H9 (cell line): ENCODE results near the gene RNF213. TPM values are rescaled to one million over a fixed set of nuclear protein-coding genes. Genes with fewer than 3 reads are reported as not detected.

Experiments
- DNase-seq: peaks from one replicate; pipeline ENCODE4 v3.0.0-alpha.2; 2017
- H2AFZ ChIP-seq: one replicate; pipeline ENCODE4 v1.6.1; 2013; ENCODE audit warnings: mild to moderate bottlenecking, low read length, control low read depth, moderate library complexity
- H2AK5ac ChIP-seq: 2 replicates; pipeline ENCODE4 v1.6.1; 2013; ENCODE audit warnings: low read length, control low read depth, mixed read lengths; ENCODE audit not compliant: insufficient read length
- H2BK120ac ChIP-seq: one replicate; pipeline ENCODE4 v1.6.1; 2013; ENCODE audit warnings: low read depth, mild to moderate bottlenecking, low read length, control low read depth, inconsistent platforms; ENCODE audit not compliant: poor library complexity, severe bottlenecking
- H2BK12ac ChIP-seq: 2 replicates; pipeline ENCODE4 v1.6.1; 2013; ENCODE audit warnings: low read length, control low read depth, mixed read lengths, low read depth; ENCODE audit not compliant: insufficient read length
- H2BK15ac ChIP-seq: 2 replicates; pipeline ENCODE4 v1.6.1; 2013; ENCODE audit warnings: low read depth, low read length, control low read depth
- H2BK20ac ChIP-seq: one replicate; pipeline ENCODE4 v1.6.1; 2013; ENCODE audit warnings: low read depth, mild to moderate bottlenecking, low read length, control low read depth, inconsistent platforms; ENCODE audit not compliant: poor library complexity, severe bottlenecking
- H2BK5ac ChIP-seq: 2 replicates; pipeline ENCODE4 v1.6.1; 2013; ENCODE audit warnings: low read length, control low read depth, mixed read lengths; ENCODE audit not compliant: insufficient read length
- H3K14ac ChIP-seq: 2 replicates; pipeline ENCODE4 v1.6.1; 2013; ENCODE audit warnings: low read length, control low read depth; ENCODE audit not compliant: insufficient read depth
- H3K18ac ChIP-seq: 2 replicates; pipeline ENCODE4 v1.6.1; 2013; ENCODE audit warnings: low read depth, mild to moderate bottlenecking, mixed read lengths, low read length, control low read depth; ENCODE audit not compliant: insufficient read length
- H3K23ac ChIP-seq: 2 replicates; pipeline ENCODE4 v1.6.1; 2013; ENCODE audit warnings: low read length, control low read depth, mixed read lengths, low read depth; ENCODE audit not compliant: insufficient read length
- H3K23me2 ChIP-seq: 2 replicates; pipeline ENCODE4 v1.6.1; 2013; ENCODE audit warnings: low read depth, mild to moderate bottlenecking, mixed read lengths, low read length, control low read depth; ENCODE audit not compliant: insufficient read length, poor library complexity, severe bottlenecking
- H3K27ac ChIP-seq: 2 replicates; pipeline ENCODE4 v1.5.1; 2013; ENCODE audit warnings: low read length, control low read depth, mixed read lengths, low read depth; ENCODE audit not compliant: insufficient read length
- H3K27me3 ChIP-seq: 2 replicates; pipeline ENCODE4 v1.6.1; 2013; ENCODE audit warnings: low read length, control low read depth, inconsistent platforms; ENCODE audit not compliant: insufficient read depth
- H3K4ac ChIP-seq: 2 replicates; pipeline ENCODE4 v1.6.1; 2013; ENCODE audit warnings: low read depth, mild to moderate bottlenecking, control low read depth, inconsistent platforms, low read length, moderate library complexity
- H3K4me1 ChIP-seq: 2 replicates; pipeline ENCODE4 v1.6.1; 2013; ENCODE audit warnings: low read length, control low read depth, inconsistent platforms; ENCODE audit not compliant: insufficient read depth
- H3K4me2 ChIP-seq: 2 replicates; pipeline ENCODE4 v1.6.1; 2013; ENCODE audit warnings: low read length, control low read depth, mixed read lengths; ENCODE audit not compliant: insufficient read length, insufficient read depth
- H3K56ac ChIP-seq: 2 replicates; pipeline ENCODE4 v1.6.1; 2013; ENCODE audit warnings: low read depth, mild to moderate bottlenecking, mixed read lengths, low read length, control low read depth; ENCODE audit not compliant: insufficient read length
- H3K79me1 ChIP-seq: 2 replicates; pipeline ENCODE4 v1.6.1; 2013; ENCODE audit warnings: low read depth, mild to moderate bottlenecking, moderate library complexity, low read length, control low read depth, inconsistent platforms; ENCODE audit not compliant: insufficient read depth, poor library complexity, severe bottlenecking
- H3K79me2 ChIP-seq: 2 replicates; pipeline ENCODE4 v1.6.1; 2013; ENCODE audit warnings: low read length, control low read depth, inconsistent platforms; ENCODE audit not compliant: insufficient read depth
- H3K9ac ChIP-seq: 2 replicates; pipeline ENCODE4 v1.6.1; 2013; ENCODE audit warnings: low read length, control low read depth, mixed read lengths; ENCODE audit not compliant: insufficient read length; ENCODE audit errors: extremely low read depth
- H3K9me3 ChIP-seq: one replicate; pipeline ENCODE4 v1.6.1; 2013; ENCODE audit warnings: low read depth, low read length, inconsistent platforms; ENCODE audit not compliant: control insufficient read depth
- H3T11ph ChIP-seq: one replicate; pipeline ENCODE4 v1.6.1; 2013; ENCODE audit warnings: mild to moderate bottlenecking, low read length, control low read depth, inconsistent platforms
- H4K20me1 ChIP-seq: one replicate; pipeline ENCODE4 v1.6.1; 2013; ENCODE audit not compliant: control insufficient read depth, insufficient read length, insufficient read depth
- H4K5ac ChIP-seq: 2 replicates; pipeline ENCODE4 v1.6.1; 2013; ENCODE audit warnings: low read depth, mild to moderate bottlenecking, mixed read lengths, low read length, control low read depth; ENCODE audit not compliant: insufficient read length
- H4K8ac ChIP-seq: replicated peaks from 2 replicates; pipeline ENCODE4 v1.6.1; 2013; ENCODE audit warnings: low read length, control low read depth, mixed read lengths, low read depth; ENCODE audit not compliant: insufficient read length
- H4K91ac ChIP-seq: 2 replicates; pipeline ENCODE4 v1.6.1; 2013; ENCODE audit warnings: low read depth, mild to moderate bottlenecking, moderate library complexity, mixed read lengths, low read length, control low read depth; ENCODE audit not compliant: insufficient read length
- H3K27ac Mint-ChIP-seq, 3 experiments: 2 replicates in 2 of 3; 3 replicates in 1 of 3; pipeline ENCODE4 v1.8.0; 2020 to 2021; ENCODE audit warnings: mixed read lengths in 3 of 3, mild to moderate bottlenecking in 1 of 3, moderate library complexity in 1 of 3
- H3K27me3 Mint-ChIP-seq: 2 replicates; pipeline ENCODE4 v1.8.0; 2021; ENCODE audit warnings: low read depth, mild to moderate bottlenecking, moderate library complexity, mixed read lengths
- H3K36me3 Mint-ChIP-seq, 3 experiments: 2 replicates in 2 of 3; 3 replicates in 1 of 3; pipeline ENCODE4 v1.8.0; 2020 to 2021; ENCODE audit warnings: low read depth in 3 of 3, mixed read lengths in 3 of 3; ENCODE audit not compliant: insufficient read depth in 1 of 3
- H3K4me1 Mint-ChIP-seq, 2 experiments: 2 replicates each; pipeline ENCODE4 v1.8.0; 2020; ENCODE audit warnings: mixed read lengths in 2 of 2
- H3K4me3 Mint-ChIP-seq, 2 experiments: 2 replicates in 1 of 2; 3 replicates in 1 of 2; pipeline ENCODE4 v1.8.0; 2020 to 2021; ENCODE audit warnings: mild to moderate bottlenecking in 2 of 2, mixed read lengths in 2 of 2, moderate library complexity in 1 of 2
- H3K9me3 Mint-ChIP-seq, 2 experiments: 2 replicates in 1 of 2; 3 replicates in 1 of 2; pipeline ENCODE4 v1.8.0; 2020; ENCODE audit warnings: mild to moderate bottlenecking in 2 of 2, mixed read lengths in 2 of 2, moderate library complexity in 1 of 2
- CTCF ChIP-seq: fragments of 200-600 bp; sonication (generic); conservative IDR thresholded peaks from 3 replicates; pipeline ENCODE4 v1.8.0; 2021; ENCODE audit warnings: antibody characterized with exemption, mild to moderate bottlenecking
- WGBS: extraction: QIAGEN DNeasy Blood & Tissue Kit; methylation state at CpG from one replicate; pipeline ENCODE4 v1.1.7; 2013; ENCODE audit warnings: missing lambda C conversion rate, low lambda C conversion rate, mixed read lengths; ENCODE audit not compliant: insufficient read length; ENCODE audit errors: extremely low coverage; 5-methylcytosine and 5-hydroxymethylcytosine counted together
- total RNA-seq: library from RNA; stranded (reverse); gene quantifications from 2 replicates; pipeline ENCODE4 v1.2.1, GENCODE V29; 2021

Gene RNF213
- total RNA-seq, 1 experiment from 2014 or later, result 34.3 TPM

- peaks cover under 1% of the 10 kb centered on the region for H3K23me2 ChIP-seq
- H2BK12ac ChIP-seq, result no peak overlapping the region
- no peak overlapping the region for H3K56ac ChIP-seq
- H2BK15ac ChIP-seq, result no peak overlapping the region
- no peak overlapping the region for H3T11ph ChIP-seq
- Mint-ChIP-seq H3K27me3 (no peaks in the 10 kb centered on the region; the same call in 1 of the 2 replicates), H3K4me1 (no peaks in the 10 kb centered on the region), H3K9me3 (peaks cover 5 to 11% of the 10 kb centered on the region in 2 experiments; a peak in 4 of 5 replicates), H3K36me3 (peaks cover 51 to 75% (median 74%) of the 10 kb centered on the region in 3 experiments), H3K27ac (no peak overlapping the region), H3K4me3 (no peak overlapping the region; a peak in 1 of 5 replicates)
- H3K4me2 ChIP-seq, result no peak overlapping the region
- H3K4ac ChIP-seq, result no peak overlapping the region
- H4K5ac ChIP-seq, result no peak overlapping the region
- H2BK5ac ChIP-seq, result no peak overlapping the region
- no peak overlapping the region for H3K9ac ChIP-seq
- H3K18ac ChIP-seq, result no peak overlapping the region
- no peak overlapping the region for H2AFZ ChIP-seq
- no peak overlapping the region for H2AK5ac ChIP-seq
- no peaks in the 10 kb centered on the region for H3K79me1 ChIP-seq
- no peak overlapping the region for H4K91ac ChIP-seq
- no peak overlapping the region for H3K27ac ChIP-seq
- no peaks in the 10 kb centered on the region for H3K4me1 ChIP-seq
- no peak overlapping the region for H2BK20ac ChIP-seq
- no peak overlapping the region for H2BK120ac ChIP-seq
- no CpG with 5 or more reads among the region's 4 CpGs for WGBS
- no peaks in the 10 kb centered on the region for H3K79me2 ChIP-seq
- H3K14ac ChIP-seq, result no peak overlapping the region
- H4K8ac ChIP-seq, result no peak overlapping the region
- H3K27me3 ChIP-seq, result no peaks in the 10 kb centered on the region; the same call in 1 of the 2 replicates
- peaks cover 3% of the 10 kb centered on the region for H4K20me1 ChIP-seq
- no peak overlapping the region for H3K23ac ChIP-seq
- no peak for TF ChIP-seq CTCF
- no peak for DNase-seq
- H3K9me3 ChIP-seq, result no peaks in the 10 kb centered on the region
Observed at GRCh38 chr17:80319999-80320344, 59.3 kb downstream of the RNF213 start.
